ENCODE results near the gene LGALSL.

DNA sequence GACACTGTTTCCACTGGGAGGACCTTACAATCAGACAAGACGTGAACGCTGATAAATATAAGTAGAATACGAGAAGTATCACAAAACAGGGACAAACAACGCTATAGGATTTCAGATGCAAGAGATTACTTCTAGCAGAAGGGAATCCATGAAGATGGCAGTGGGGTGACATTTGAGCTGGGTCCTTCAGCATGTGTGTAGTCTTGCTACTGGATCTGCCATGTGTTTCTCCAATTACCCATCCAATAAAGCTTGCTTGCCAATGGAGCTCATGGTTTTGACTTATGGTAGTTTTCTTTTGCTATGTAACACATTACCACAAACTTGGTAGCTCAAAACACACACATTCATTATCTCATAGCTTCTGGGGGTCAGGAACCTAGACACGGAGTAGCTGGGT, 32.8 kb upstream of the LGALSL start:
- TF ChIP-seq POLR2AphosphoS5 (IDR thresholded peaks at IDR 0.05; ENCODE audit: low read depth, low read length) (no peak), POLR2A (IDR thresholded peaks at IDR 0.05; ENCODE audit: low read depth, low read length) (no peak)

Measured in GM12891 (cell line).